ENCODE data around the gene HERC4. TPM values are rescaled to one million over a fixed set of nuclear protein-coding genes. Genes with fewer than 3 reads are reported as not detected.
A peak's percentile ranks its signal among the peaks of the same experiment; 100 is the strongest.

HERC4 gene
- polyA plus RNA-seq, 1 donor, result 43.0 TPM

- no peaks in the 10 kb centered on the region for H3K36me3 ChIP-seq (ENCODE audit: control insufficient read depth, insufficient read depth, low read length)
- no peak overlapping the region for H3K27ac ChIP-seq (ENCODE audit: low read length)
- WGBS (ENCODE audit: insufficient coverage, low lambda C conversion rate), result 100% methylated on average over 2 of the region's 11 CpGs
- H3K4me1 ChIP-seq (ENCODE audit: control insufficient read depth, insufficient read depth, low read length), result no peaks in the 10 kb centered on the region
- no peaks in the 10 kb centered on the region for H3K9me3 ChIP-seq (ENCODE audit: control insufficient read depth, low read depth, low read length)
- no peak for DNase-seq
- H3K4me3 ChIP-seq (ENCODE audit: low read length), result no peak overlapping the region
- no peaks in the 10 kb centered on the region for H3K27me3 ChIP-seq (ENCODE audit: control insufficient read depth, insufficient read depth, low read length)
Observed at GRCh38 chr10:68108653-68109052, 33.6 kb upstream of the HERC4 start.

GRCh38 chr10:68108051-68108450 is 33.0 kb upstream of the HERC4 start:
- Histone ChIP-seq H3K27me3 (ENCODE audit: control insufficient read depth, insufficient read depth, low read length) (no peaks in the 10 kb centered on the region), H3K4me1 (ENCODE audit: control insufficient read depth, insufficient read depth, low read length) (no peaks in the 10 kb centered on the region), H3K27ac (ENCODE audit: low read length) (no peak overlapping the region), H3K36me3 (ENCODE audit: control insufficient read depth, insufficient read depth, low read length) (no peaks in the 10 kb centered on the region), H3K4me3 (ENCODE audit: low read length) (no peak overlapping the region), H3K9me3 (ENCODE audit: control insufficient read depth, low read depth, low read length) (no peaks in the 10 kb centered on the region)
- 95% methylated on average over 2 of the region's 3 CpGs for WGBS (ENCODE audit: insufficient coverage, low lambda C conversion rate)
- DNase-seq, result no peak

GRCh38 chr10:68107651-68108050 is 32.6 kb upstream of the HERC4 start:
- no peaks in the 10 kb centered on the region for H3K36me3 ChIP-seq (ENCODE audit: control insufficient read depth, insufficient read depth, low read length)
- WGBS (ENCODE audit: insufficient coverage, low lambda C conversion rate), result 100% methylated on average over 1 of the region's 1 CpG
- no peak overlapping the region for H3K4me3 ChIP-seq (ENCODE audit: low read length)
- H3K4me1 ChIP-seq (ENCODE audit: control insufficient read depth, insufficient read depth, low read length), result no peaks in the 10 kb centered on the region
- no peak for DNase-seq
- H3K27ac ChIP-seq (ENCODE audit: low read length), result no peak overlapping the region
- no peaks in the 10 kb centered on the region for H3K27me3 ChIP-seq (ENCODE audit: control insufficient read depth, insufficient read depth, low read length)
- no peaks in the 10 kb centered on the region for H3K9me3 ChIP-seq (ENCODE audit: control insufficient read depth, low read depth, low read length)

- no peaks in the 10 kb centered on the region for H3K36me3 ChIP-seq (ENCODE audit: control insufficient read depth, insufficient read depth, low read length)
- no peaks in the 10 kb centered on the region for H3K4me1 ChIP-seq (ENCODE audit: control insufficient read depth, insufficient read depth, low read length)
- no peak overlapping the region for H3K4me3 ChIP-seq (ENCODE audit: low read length)
- DNase-seq, result no peak
- no peak overlapping the region for H3K27ac ChIP-seq (ENCODE audit: low read length)
- H3K9me3 ChIP-seq (ENCODE audit: control insufficient read depth, low read depth, low read length), result no peaks in the 10 kb centered on the region
- WGBS (ENCODE audit: insufficient coverage, low lambda C conversion rate), result 76% methylated on average over 3 of the region's 3 CpGs
- no peaks in the 10 kb centered on the region for H3K27me3 ChIP-seq (ENCODE audit: control insufficient read depth, insufficient read depth, low read length)
Observed at GRCh38 chr10:68106656-68107055, 31.6 kb upstream of the HERC4 start.

GRCh38 chr10:68105820-68106219 is 30.7 kb upstream of the HERC4 start:
- no peak overlapping the region for H3K4me3 ChIP-seq (ENCODE audit: low read length)
- H3K9me3 ChIP-seq (ENCODE audit: control insufficient read depth, low read depth, low read length), result no peaks in the 10 kb centered on the region
- no peaks in the 10 kb centered on the region for H3K4me1 ChIP-seq (ENCODE audit: control insufficient read depth, insufficient read depth, low read length)
- no peaks in the 10 kb centered on the region for H3K27me3 ChIP-seq (ENCODE audit: control insufficient read depth, insufficient read depth, low read length)
- H3K36me3 ChIP-seq (ENCODE audit: control insufficient read depth, insufficient read depth, low read length), result no peaks in the 10 kb centered on the region
- H3K27ac ChIP-seq (ENCODE audit: low read length), result no peak overlapping the region
- WGBS (ENCODE audit: insufficient coverage, low lambda C conversion rate), result no CpG with 5 or more reads among the region's 3 CpGs
- no peak for DNase-seq

- 71% methylated on average over 1 of the region's 3 CpGs for WGBS (ENCODE audit: insufficient coverage, low lambda C conversion rate)
- Histone ChIP-seq H3K27me3 (ENCODE audit: control insufficient read depth, insufficient read depth, low read length) (no peaks in the 10 kb centered on the region), H3K36me3 (ENCODE audit: control insufficient read depth, insufficient read depth, low read length) (no peaks in the 10 kb centered on the region), H3K4me3 (ENCODE audit: low read length) (no peak overlapping the region), H3K9me3 (ENCODE audit: control insufficient read depth, low read depth, low read length) (no peaks in the 10 kb centered on the region), H3K27ac (ENCODE audit: low read length) (no peak overlapping the region), H3K4me1 (ENCODE audit: control insufficient read depth, insufficient read depth, low read length) (no peaks in the 10 kb centered on the region)
- no peak for DNase-seq
Observed at GRCh38 chr10:68103901-68104300, 28.8 kb upstream of the HERC4 start.

- H3K36me3 ChIP-seq (ENCODE audit: control insufficient read depth, insufficient read depth, low read length), result no peaks in the 10 kb centered on the region
- H3K4me3 ChIP-seq (ENCODE audit: low read length), result no peak overlapping the region
- no peaks in the 10 kb centered on the region for H3K9me3 ChIP-seq (ENCODE audit: control insufficient read depth, low read depth, low read length)
- no peaks in the 10 kb centered on the region for H3K4me1 ChIP-seq (ENCODE audit: control insufficient read depth, insufficient read depth, low read length)
- H3K27ac ChIP-seq (ENCODE audit: low read length), result no peak overlapping the region
- no peaks in the 10 kb centered on the region for H3K27me3 ChIP-seq (ENCODE audit: control insufficient read depth, insufficient read depth, low read length)
- 89% methylated on average over 1 of the region's 4 CpGs for WGBS (ENCODE audit: insufficient coverage, low lambda C conversion rate)
- no peak for DNase-seq
Observed at GRCh38 chr10:68103261-68103878, 28.3 kb upstream of the HERC4 start.

- no peak for DNase-seq
- Histone ChIP-seq H3K9me3 (ENCODE audit: control insufficient read depth, low read depth, low read length) (no peaks in the 10 kb centered on the region), H3K27me3 (ENCODE audit: control insufficient read depth, insufficient read depth, low read length) (no peaks in the 10 kb centered on the region), H3K36me3 (ENCODE audit: control insufficient read depth, insufficient read depth, low read length) (no peaks in the 10 kb centered on the region), H3K4me3 (ENCODE audit: low read length) (no peak overlapping the region), H3K4me1 (ENCODE audit: control insufficient read depth, insufficient read depth, low read length) (no peaks in the 10 kb centered on the region), H3K27ac (ENCODE audit: low read length) (no peak overlapping the region)
- 94% methylated on average over 2 of the region's 2 CpGs for WGBS (ENCODE audit: insufficient coverage, low lambda C conversion rate)
Observed at GRCh38 chr10:68101066-68101465, 26.0 kb upstream of the HERC4 start.

- Histone ChIP-seq H3K9me3 (ENCODE audit: control insufficient read depth, low read depth, low read length) (no peaks in the 10 kb centered on the region), H3K4me3 (ENCODE audit: low read length) (no peak overlapping the region), H3K27me3 (ENCODE audit: control insufficient read depth, insufficient read depth, low read length) (no peaks in the 10 kb centered on the region), H3K27ac (ENCODE audit: low read length) (no peak overlapping the region), H3K36me3 (ENCODE audit: control insufficient read depth, insufficient read depth, low read length) (no peaks in the 10 kb centered on the region), H3K4me1 (ENCODE audit: control insufficient read depth, insufficient read depth, low read length) (no peaks in the 10 kb centered on the region)
- no peak for DNase-seq
- WGBS (ENCODE audit: insufficient coverage, low lambda C conversion rate), result no CpG with 5 or more reads among the region's 3 CpGs
Observed at GRCh38 chr10:68099736-68100135, 24.7 kb upstream of the HERC4 start.

GRCh38 chr10:68096913-68097516 is 21.9 kb upstream of the HERC4 start:
- no CpG with 5 or more reads among the region's 4 CpGs for WGBS (ENCODE audit: insufficient coverage, low lambda C conversion rate)

GRCh38 chr10:68095153-68095552 is 20.1 kb upstream of the HERC4 start:
- no CpG with 5 or more reads among the region's 2 CpGs for WGBS (ENCODE audit: insufficient coverage, low lambda C conversion rate)
- no peak overlapping the region for H3K27ac ChIP-seq (ENCODE audit: low read length)
- DNase-seq, result no peak
- H3K4me1 ChIP-seq (ENCODE audit: control insufficient read depth, insufficient read depth, low read length), result no peaks in the 10 kb centered on the region
- no peaks in the 10 kb centered on the region for H3K9me3 ChIP-seq (ENCODE audit: control insufficient read depth, low read depth, low read length)
- H3K4me3 ChIP-seq (ENCODE audit: low read length), result no peak overlapping the region
- H3K36me3 ChIP-seq (ENCODE audit: control insufficient read depth, insufficient read depth, low read length), result no peaks in the 10 kb centered on the region
- H3K27me3 ChIP-seq (ENCODE audit: control insufficient read depth, insufficient read depth, low read length), result no peaks in the 10 kb centered on the region

More at GRCh38 chr10:68096913-68097516, 21.9 kb upstream of the HERC4 start:
- Histone ChIP-seq H3K9me3 (ENCODE audit: control insufficient read depth, low read depth, low read length) (no peaks in the 10 kb centered on the region), H3K27ac (ENCODE audit: low read length) (peak overlapping the region; percentile 40), H3K27me3 (ENCODE audit: control insufficient read depth, insufficient read depth, low read length) (no peaks in the 10 kb centered on the region), H3K4me3 (ENCODE audit: low read length) (no peak overlapping the region), H3K36me3 (ENCODE audit: control insufficient read depth, insufficient read depth, low read length) (no peaks in the 10 kb centered on the region), H3K4me1 (ENCODE audit: control insufficient read depth, insufficient read depth, low read length) (no peaks in the 10 kb centered on the region)
- peak; percentile 69 to 81 for DNase-seq
